ENCODE measurements around the gene RELN.

RELN gene

DNA sequence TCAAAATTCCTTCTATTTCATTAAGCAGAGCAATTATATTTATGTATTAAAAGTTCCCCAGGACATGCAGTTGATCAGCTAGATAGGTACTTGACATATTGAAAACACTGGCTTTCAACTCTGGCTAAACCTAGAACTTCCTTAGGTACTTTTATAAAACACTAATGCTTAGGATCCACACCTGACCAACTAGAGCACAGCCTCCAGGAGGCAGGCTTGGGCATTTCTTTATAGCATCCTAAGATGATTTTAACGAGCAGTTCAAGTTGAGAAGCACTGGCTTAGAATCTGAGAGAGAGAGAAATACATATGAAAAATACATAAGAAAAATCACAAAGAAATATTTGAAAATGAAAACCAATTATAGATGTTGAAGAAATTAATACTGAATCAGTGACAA is 564.3 kb downstream of the RELN start:
- FAIRE-seq = no peak
- TF ChIP-seq, protein P1, sequence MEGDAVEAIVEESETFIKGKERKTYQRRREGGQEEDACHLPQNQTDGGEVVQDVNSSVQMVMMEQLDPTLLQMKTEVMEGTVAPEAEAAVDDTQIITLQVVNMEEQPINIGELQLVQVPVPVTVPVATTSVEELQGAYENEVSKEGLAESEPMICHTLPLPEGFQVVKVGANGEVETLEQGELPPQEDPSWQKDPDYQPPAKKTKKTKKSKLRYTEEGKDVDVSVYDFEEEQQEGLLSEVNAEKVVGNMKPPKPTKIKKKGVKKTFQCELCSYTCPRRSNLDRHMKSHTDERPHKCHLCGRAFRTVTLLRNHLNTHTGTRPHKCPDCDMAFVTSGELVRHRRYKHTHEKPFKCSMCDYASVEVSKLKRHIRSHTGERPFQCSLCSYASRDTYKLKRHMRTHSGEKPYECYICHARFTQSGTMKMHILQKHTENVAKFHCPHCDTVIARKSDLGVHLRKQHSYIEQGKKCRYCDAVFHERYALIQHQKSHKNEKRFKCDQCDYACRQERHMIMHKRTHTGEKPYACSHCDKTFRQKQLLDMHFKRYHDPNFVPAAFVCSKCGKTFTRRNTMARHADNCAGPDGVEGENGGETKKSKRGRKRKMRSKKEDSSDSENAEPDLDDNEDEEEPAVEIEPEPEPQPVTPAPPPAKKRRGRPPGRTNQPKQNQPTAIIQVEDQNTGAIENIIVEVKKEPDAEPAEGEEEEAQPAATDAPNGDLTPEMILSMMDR (IDR thresholded peaks at IDR 0.05; ENCODE audit: insufficient read depth, missing control alignments) = no peak
- DNase-seq (ENCODE audit: insufficient read length, low spot score) = no peak

- TF ChIP-seq, protein P1 (IDR thresholded peaks at IDR 0.05; ENCODE audit: insufficient read depth, missing control alignments) = no peak
- DNase-seq (ENCODE audit: insufficient read length, low spot score) (no peak), FAIRE-seq (no peak)
Observed at GRCh38 chr7:103423467-103424179, 565.8 kb downstream of the RELN start.

Measured in D721Med (cell line).